SH-SY5Y (cell line): ENCODE data around the gene DHRS3.

Source experiments
- GATA2 ChIP-seq: IDR thresholded peaks from 2 replicates; pipeline ENCODE4 v1.6.1; 2011; ENCODE audit warnings: mild to moderate bottlenecking, low read depth, low read length
- GATA3 ChIP-seq: IDR thresholded peaks from 2 replicates; pipeline ENCODE4 v1.6.1; 2011; ENCODE audit warnings: low read depth, mild to moderate bottlenecking, low read length, moderate library complexity

- TF ChIP-seq GATA2 (no peak), GATA3 (no peak)
Measured at GRCh38 chr1:12596007-12596821, 21.8 kb downstream of the DHRS3 start.
